H1 (cell line): ENCODE measurements around the gene ARHGEF26. TPM values are rescaled to one million over a fixed set of nuclear protein-coding genes. Genes with fewer than 3 reads are reported as not detected.

Source experiments
- CTCF ChIA-PET: fragments of 300-600 bp; sonication (Branson Sonifier 250); formaldehyde crosslinking; loops from one replicate; lab custom pipeline; 2021; ENCODE audit not compliant: partially characterized antibody; lab: Charles Lee
- POLR2A ChIA-PET: fragments of 300-600 bp; sonication (Branson Sonifier 250); formaldehyde crosslinking; loops from one replicate; lab custom pipeline; 2021; ENCODE audit warnings: inconsistent platforms; ENCODE audit not compliant: partially characterized antibody; lab: Charles Lee
- DNase-seq, 2 experiments: peaks; one replicate each; pipeline versions ENCODE4 v3.0.0 to v3.0.0-alpha.2; 2010 to 2022; ENCODE audit warnings: low spot score in 2 of 2, low read depth in 1 of 2, mixed read lengths in 1 of 2
- FAIRE-seq: peaks from 2 replicates; lab custom pipeline; 2011; peaks lifted over from hg19 to GRCh38; lab: Jason Lieb, UNC
- H2AFZ ChIP-seq: 2 replicates; pipeline ENCODE4 v1.8.1; 2012; ENCODE audit warnings: low read length, inconsistent platforms
- H2AK5ac ChIP-seq: 2 replicates; pipeline ENCODE4 v1.6.1; 2013; ENCODE audit warnings: low read depth, low read length
- H2BK120ac ChIP-seq: replicated peaks from 2 replicates; pipeline ENCODE3; 2013; ENCODE audit warnings: low read depth, low read length, inconsistent platforms
- H2BK12ac ChIP-seq: 2 replicates; pipeline ENCODE4 v1.6.1; 2013; ENCODE audit warnings: low read depth, low read length
- H2BK15ac ChIP-seq: 2 replicates; pipeline ENCODE4 v1.6.1; 2013; ENCODE audit warnings: low read length
- H2BK20ac ChIP-seq: 2 replicates; pipeline ENCODE4 v1.6.1; 2013; ENCODE audit warnings: low read length
- H2BK5ac ChIP-seq: 2 replicates; pipeline ENCODE4 v1.6.1; 2013; ENCODE audit warnings: low read depth, low read length
- H3K14ac ChIP-seq: 2 replicates; pipeline ENCODE4 v1.6.1; 2013; ENCODE audit warnings: inconsistent platforms; ENCODE audit not compliant: insufficient read length
- H3K18ac ChIP-seq: 2 replicates; pipeline ENCODE4 v1.6.1; 2013; ENCODE audit warnings: low read length; ENCODE audit errors: extremely low read depth
- H3K23ac ChIP-seq: 2 replicates; pipeline ENCODE4 v1.6.1; 2013; ENCODE audit warnings: inconsistent platforms; ENCODE audit not compliant: insufficient read length
- H3K23me2 ChIP-seq: 2 replicates; pipeline ENCODE4 v1.6.1; 2013; ENCODE audit warnings: low read depth, low read length
- H3K27ac ChIP-seq: 2 replicates; pipeline ENCODE4 v1.6.1; 2011; ENCODE audit warnings: low read depth, low read length, inconsistent platforms
- H3K27me3 ChIP-seq, 4 experiments: replicated peaks in 1 of 4; 1 replicate in 1 of 4; 2 replicates in 3 of 4; pipeline versions ENCODE4 v1.6.1 to v1.8.1; 2011 to 2013; ENCODE audit warnings: low read length in 3 of 4, mild to moderate bottlenecking in 3 of 4, inconsistent platforms in 2 of 4, mixed read lengths in 2 of 4, moderate library complexity in 1 of 4; ENCODE audit not compliant: control insufficient read depth in 3 of 4, insufficient read depth in 3 of 4; ENCODE audit errors: extremely low read depth in 1 of 4
- H3K36me3 ChIP-seq, 4 experiments: 2 replicates each; pipeline versions ENCODE4 v1.6.1 to v1.8.1; 2011 to 2013; ENCODE audit warnings: mild to moderate bottlenecking in 4 of 4, low read length in 3 of 4, moderate library complexity in 2 of 4, control low read depth in 1 of 4, inconsistent platforms in 1 of 4; ENCODE audit not compliant: insufficient read depth in 4 of 4, control insufficient read depth in 2 of 4
- H3K4ac ChIP-seq: replicated peaks from 2 replicates; pipeline ENCODE3; 2013; ENCODE audit warnings: low read length, low read depth, mixed read lengths, inconsistent platforms; ENCODE audit not compliant: insufficient read length
- H3K4me1 ChIP-seq, 4 experiments: replicated peaks in 1 of 4; 1 replicate in 1 of 4; 2 replicates in 3 of 4; pipeline versions ENCODE4 v1.6.1 to v1.8.1; 2011 to 2013; ENCODE audit warnings: low read length in 3 of 4, inconsistent platforms in 2 of 4, mixed read lengths in 1 of 4; ENCODE audit not compliant: insufficient read depth in 4 of 4, control insufficient read depth in 3 of 4
- H3K4me2 ChIP-seq, 2 experiments: 2 replicates each; pipeline versions ENCODE4 v1.6.1 to v1.8.1; 2011 to 2013; ENCODE audit warnings: low read depth in 2 of 2, low read length in 2 of 2, control low read depth in 1 of 2, inconsistent platforms in 1 of 2, mild to moderate bottlenecking in 1 of 2; ENCODE audit not compliant: insufficient read depth in 1 of 2
- H3K4me3 ChIP-seq, 4 experiments: fragments of 200-600, 300-600 bp in 1 of 4; sonication (generic), shearing (Covaris generic), sonication (Bioruptor Twin) in 1 of 4; 2 replicates each; pipeline versions ENCODE4 v1.5.1 to v1.8.1; 2011 to 2016; ENCODE audit warnings: low read length in 4 of 4, low read depth in 3 of 4, control low read depth in 2 of 4, inconsistent platforms in 2 of 4, mild to moderate bottlenecking in 2 of 4, mixed read lengths in 1 of 4, moderate library complexity in 1 of 4; ENCODE audit not compliant: insufficient read depth in 2 of 4; ENCODE audit errors: extremely low read depth in 1 of 4
- H3K56ac ChIP-seq: replicated peaks from 2 replicates; pipeline ENCODE3; 2013; ENCODE audit warnings: low read depth, mild to moderate bottlenecking, mixed read lengths, low read length, inconsistent platforms; ENCODE audit not compliant: insufficient read length
- H3K79me1 ChIP-seq: 2 replicates; pipeline ENCODE4 v1.6.1; 2013; ENCODE audit warnings: low read depth, low read length, control low read depth
- H3K79me2 ChIP-seq, 2 experiments: 2 replicates each; pipeline versions ENCODE4 v1.6.1 to v1.8.1; 2012 to 2013; ENCODE audit warnings: low read length in 2 of 2, mild to moderate bottlenecking in 2 of 2, inconsistent platforms in 1 of 2; ENCODE audit not compliant: insufficient read depth in 2 of 2, control insufficient read depth in 1 of 2
- H3K9ac ChIP-seq, 4 experiments: replicated peaks in 1 of 4; 1 replicate in 1 of 4; 2 replicates in 3 of 4; pipeline versions ENCODE4 v1.6.1 to v1.8.1; 2011 to 2013; ENCODE audit warnings: low read depth in 3 of 4, low read length in 3 of 4, control low read depth in 2 of 4, mild to moderate bottlenecking in 2 of 4, moderate library complexity in 2 of 4, inconsistent platforms in 1 of 4; ENCODE audit errors: extremely low read depth in 1 of 4
- H3K9me3 ChIP-seq, 2 experiments: 2 replicates each; pipeline versions ENCODE4 v1.6.1 to v1.8.1; 2012 to 2013; ENCODE audit warnings: mild to moderate bottlenecking in 2 of 2, moderate library complexity in 2 of 2, control low read depth in 1 of 2, inconsistent platforms in 1 of 2, low read depth in 1 of 2, low read length in 1 of 2, mixed read lengths in 1 of 2; ENCODE audit not compliant: insufficient read depth in 2 of 2
- H4K20me1 ChIP-seq, 2 experiments: replicated peaks in 1 of 2; 2 replicates each; pipeline versions ENCODE3 to v1.8.1; 2011 to 2013; ENCODE audit warnings: inconsistent platforms in 2 of 2, low read length in 2 of 2, mild to moderate bottlenecking in 1 of 2; ENCODE audit not compliant: insufficient read depth in 2 of 2, control insufficient read depth in 1 of 2
- H4K5ac ChIP-seq: 2 replicates; pipeline ENCODE4 v1.6.1; 2013; ENCODE audit warnings: low read length, low read depth, mixed read lengths, inconsistent platforms; ENCODE audit not compliant: insufficient read length
- H4K8ac ChIP-seq: 2 replicates; pipeline ENCODE4 v1.8.0; 2013; ENCODE audit warnings: mild to moderate bottlenecking, moderate library complexity, low read length, inconsistent platforms; ENCODE audit not compliant: insufficient read depth; ENCODE audit errors: extremely low read depth
- H4K91ac ChIP-seq: replicated peaks from 2 replicates; pipeline ENCODE3; 2013; ENCODE audit warnings: low read length, mixed read lengths, inconsistent platforms; ENCODE audit not compliant: insufficient read length
- BRCA1 ChIP-seq: IDR thresholded peaks from 2 replicates; pipeline ENCODE4 v1.6.1; 2012; ENCODE audit warnings: low read depth, low read length, improper control_type of control experiment
- CBX8 ChIP-seq: fragments of 300-800, 300-1000 bp; sonication (generic); IDR thresholded peaks from 2 replicates; pipeline ENCODE4 v1.7.1; 2016; ENCODE audit warnings: low read depth, low read length, borderline replicate concordance
- CREB1 ChIP-seq: IDR thresholded peaks from 2 replicates; pipeline ENCODE4 v1.6.1; 2012; ENCODE audit warnings: inconsistent platforms
- CTCF ChIP-seq, 3 experiments: IDR thresholded peaks; 1 replicate in 2 of 3; 2 replicates in 1 of 3; pipeline versions ENCODE4 v1.5.1 to v1.6.1; 2011; ENCODE audit warnings: low read length in 3 of 3, mild to moderate bottlenecking in 3 of 3, inconsistent platforms in 2 of 3, low read depth in 1 of 3, moderate library complexity in 1 of 3; ENCODE audit not compliant: insufficient read depth in 1 of 3; ENCODE audit errors: control extremely low read depth in 1 of 3
- JUN ChIP-seq: IDR thresholded peaks from 2 replicates; pipeline ENCODE4 v1.6.1; 2011; ENCODE audit warnings: low read depth, mild to moderate bottlenecking, improper control_type of control experiment, low read length
- KDM4A ChIP-seq: IDR thresholded peaks from one replicate; pipeline ENCODE4 v1.7.1; 2012; ENCODE audit warnings: low read depth, mild to moderate bottlenecking, moderate library complexity, low read length, inconsistent platforms; ENCODE audit not compliant: severe bottlenecking
- RAD21 ChIP-seq, 2 experiments: IDR thresholded peaks in 1 of 2; conservative IDR thresholded peaks in 1 of 2; 2 replicates each; pipeline ENCODE4 v1.6.1; 2011; ENCODE audit warnings: low read depth in 2 of 2, low read length in 2 of 2, improper control_type of control experiment in 1 of 2, inconsistent platforms in 1 of 2, mild to moderate bottlenecking in 1 of 2, moderate library complexity in 1 of 2
- RFX5 ChIP-seq: IDR thresholded peaks from 2 replicates; pipeline ENCODE4 v1.6.1; 2011; ENCODE audit warnings: low read depth, low read length, improper control_type of control experiment, borderline replicate concordance
- TAF1 ChIP-seq: IDR thresholded peaks from 2 replicates; pipeline ENCODE4 v1.6.1; 2011; ENCODE audit warnings: mild to moderate bottlenecking, low read depth, low read length
- TAF7 ChIP-seq: optimal IDR thresholded peaks from 2 replicates; pipeline ENCODE3; 2011; ENCODE audit warnings: low read depth, mild to moderate bottlenecking, inconsistent platforms, low read length, moderate library complexity, borderline replicate concordance
- TCF12 ChIP-seq: IDR thresholded peaks from 2 replicates; pipeline ENCODE4 v1.6.1; 2011; ENCODE audit warnings: low read depth, mild to moderate bottlenecking, low read length
- polyA plus RNA-seq, 7 experiments: library from polyadenylated mRNA; depleted of rRNA in 3 of 7; stranded (reverse) in 5 of 7; unstranded in 2 of 7; fragments of >200 nt in 5 of 7; fragments of 200-250 nt in 2 of 7; gene quantifications; 1 replicate in 5 of 7; 2 replicates in 1 of 7; 4 replicates in 1 of 7; pipeline versions ENCODE4 v1.2.1 to v1.2.3, GENCODE V29; 2011 to 2013; ENCODE audit warnings: missing spikeins in 2 of 7, mixed read lengths in 2 of 7
- total RNA-seq: library from RNA; stranded (reverse); fragmentation: NEBNext Ultra II Directional; extraction: Animal tissue kit (Norgen Biotek cat#: 25700); gene quantifications from 2 replicates; pipeline ENCODE4 v1.2.1, GENCODE V29; 2021

ARHGEF26 gene
- total and polyA plus RNA-seq, 2 of the 8 experiments (the other 6 are each of a cell fraction or from before 2014, with no cell fraction given): 3.1 to 15.6 TPM

DNA sequence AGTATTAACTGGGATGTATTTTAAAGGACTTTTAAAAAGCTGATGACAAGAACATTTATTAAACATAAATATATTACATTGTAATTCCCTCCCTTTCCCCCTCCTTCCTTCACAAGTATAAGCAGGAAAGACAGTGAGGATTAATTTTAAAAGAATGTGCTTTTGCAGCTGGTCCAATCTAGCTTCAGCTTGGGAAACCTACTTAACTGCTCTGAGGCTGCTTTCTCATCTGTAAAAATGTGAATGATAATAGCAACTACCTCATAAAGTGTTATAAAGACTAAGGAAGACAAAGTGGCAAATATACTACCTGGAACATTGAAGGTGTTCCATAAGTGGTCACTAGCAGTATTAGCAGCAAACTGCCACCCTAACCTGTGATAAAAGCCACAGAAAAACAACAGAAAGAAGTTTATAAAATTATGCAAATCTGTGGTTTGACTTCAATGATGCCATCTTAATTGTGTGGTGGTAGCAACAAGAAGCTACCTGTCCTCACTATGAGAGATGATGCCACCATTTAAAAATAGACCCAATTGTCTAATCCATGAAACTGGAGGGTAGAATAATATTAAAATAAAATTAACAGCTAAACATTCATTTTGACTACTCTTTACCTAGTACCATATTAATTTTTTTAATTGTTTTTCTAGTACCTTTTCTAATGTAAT, 183.1 kb downstream of the ARHGEF26 start:
- Histone ChIP-seq H2BK15ac (no peak overlapping the region), H2BK20ac (no peak overlapping the region), H4K20me1 (peaks cover 0 to 2% of the 10 kb centered on the region in 2 experiments), H3K14ac (no peak overlapping the region), H4K5ac (no peak overlapping the region), H3K9ac (no peak overlapping the region), H3K27me3 (no peaks in the 10 kb centered on the region), H3K4ac (no peak overlapping the region), H3K56ac (no peak overlapping the region), H2AFZ (no peak overlapping the region), H3K4me1 (no peaks in the 10 kb centered on the region), H3K4me3 (no peak overlapping the region), H3K27ac (no peak overlapping the region), H3K18ac (no peak overlapping the region), H3K23ac (no peak overlapping the region), H2BK5ac (no peak overlapping the region), H4K8ac (no peak overlapping the region), H3K4me2 (no peak overlapping the region), H4K91ac (no peak overlapping the region), H2AK5ac (no peak overlapping the region), H2BK120ac (no peak overlapping the region), H3K9me3 (no peaks in the 10 kb centered on the region), H3K79me2 (peaks cover 0 to 8% of the 10 kb centered on the region in 2 experiments; a peak in 2 of 4 replicates), H3K36me3 (peaks cover 17 to 92% (median 55%) of the 10 kb centered on the region in 4 experiments), H3K79me1 (no peaks in the 10 kb centered on the region; the same call in 1 of the 2 replicates), H2BK12ac (no peak overlapping the region), H3K23me2 (no peaks in the 10 kb centered on the region)
- DNase-seq (no peak), FAIRE-seq (no peak)
- ChIA-PET CTCF (interaction anchor here (0.7 to 2.2 kb wide), 2 partner anchors 8 to 10 kb away, joined by 3 to 10 read pairs; no protein-coding TSS in a partner anchor), POLR2A (no interaction called here)
- no peak for TF ChIP-seq KDM4A
- TF ChIP-seq RAD21 (IDR thresholded peaks at IDR 0.05 in 1 of 2, conservative IDR thresholded peaks at IDR 0.05 in 1 of 2; ENCODE audit: low read depth in 2 of 2, low read length in 2 of 2): no peak
- TF ChIP-seq CREB1: no peak
- no peak for TF ChIP-seq CTCF (IDR thresholded peaks at IDR 0.05; ENCODE audit: control extremely low read depth in 1 of 3, insufficient read depth in 1 of 3, low read depth in 1 of 3, low read length in 3 of 3)
- TF ChIP-seq RFX5: no peak
- no peak for TF ChIP-seq TCF12
- no peak for TF ChIP-seq TAF1
- no peak for TF ChIP-seq CBX8
- TF ChIP-seq TAF7: no peak
- TF ChIP-seq BRCA1: no peak
- no peak for TF ChIP-seq JUN
